ENCODE measurements around the gene ZFC3H1. TPM values are rescaled to one million over a fixed set of nuclear protein-coding genes. Genes with fewer than 3 reads are reported as not detected.

Gene ZFC3H1
- total and polyA plus RNA-seq, 5 donors: 12.4 to 29.5 (median 22.4) TPM

- no peaks in the 10 kb centered on the region for H3K27me3 ChIP-seq (ENCODE audit: control insufficient read depth, insufficient read depth)
- no peaks in the 10 kb centered on the region for H3K4me1 ChIP-seq (ENCODE audit: control insufficient read depth, insufficient read depth, low read length)
- H3K4me3 ChIP-seq (ENCODE audit: low read length): peak overlapping the region; percentile 4
- H3K27ac ChIP-seq (ENCODE audit: low read length): no peak overlapping the region
- ATAC-seq (peak; percentile 64 to 80), DNase-seq (peak in 2 of 3 donors; percentile 43 to 70)
- WGBS: 18% methylated on average over 5 of the region's 5 CpGs
- intact Hi-C loops (cut with DNase I): no loop called here
- no peaks in the 10 kb centered on the region for H3K9me3 ChIP-seq (ENCODE audit: control insufficient read depth, low read length)
Observed at GRCh38 chr12:71594214-71594948, 69.3 kb downstream of the ZFC3H1 start.

GRCh38 chr12:71592841-71593240 is 70.8 kb downstream of the ZFC3H1 start:
- Histone ChIP-seq H3K9me3 (ENCODE audit: control insufficient read depth, low read length) (no peaks in the 10 kb centered on the region), H3K4me3 (ENCODE audit: low read length) (no peak overlapping the region), H3K27ac (ENCODE audit: low read length) (no peak overlapping the region), H3K4me1 (ENCODE audit: control insufficient read depth, insufficient read depth, low read length) (no peaks in the 10 kb centered on the region), H3K27me3 (ENCODE audit: control insufficient read depth, insufficient read depth) (no peaks in the 10 kb centered on the region)
- WGBS: 54% methylated on average over 3 of the region's 3 CpGs
- intact Hi-C loops (cut with DNase I): no loop called here
- no peak for ATAC-seq
- DNase-seq: no peak

- no peak overlapping the region for H3K4me3 ChIP-seq (ENCODE audit: low read length)
- intact Hi-C loops (cut with DNase I): no loop called here
- DNase-seq (no peak), ATAC-seq (no peak)
- H3K9me3 ChIP-seq (ENCODE audit: control insufficient read depth, low read length): no peaks in the 10 kb centered on the region
- WGBS: 47% methylated on average over 2 of the region's 2 CpGs
- H3K27ac ChIP-seq (ENCODE audit: low read length): no peak overlapping the region
- no peaks in the 10 kb centered on the region for H3K27me3 ChIP-seq (ENCODE audit: control insufficient read depth, insufficient read depth)
- H3K4me1 ChIP-seq (ENCODE audit: control insufficient read depth, insufficient read depth, low read length): no peaks in the 10 kb centered on the region
Observed at GRCh38 chr12:71591601-71592000, 72.0 kb downstream of the ZFC3H1 start.

GRCh38 chr12:71589478-71589881 is 74.2 kb downstream of the ZFC3H1 start:
- WGBS: 56% methylated on average over 4 of the region's 4 CpGs
- Histone ChIP-seq H3K4me1 (ENCODE audit: control insufficient read depth, insufficient read depth, low read length) (no peaks in the 10 kb centered on the region), H3K4me3 (ENCODE audit: low read length) (no peak overlapping the region), H3K9me3 (ENCODE audit: control insufficient read depth, low read length) (no peaks in the 10 kb centered on the region), H3K27ac (ENCODE audit: low read length) (no peak overlapping the region), H3K27me3 (ENCODE audit: control insufficient read depth, insufficient read depth) (no peaks in the 10 kb centered on the region)
- DNase-seq (no peak), ATAC-seq (no peak)
- intact Hi-C loops (cut with DNase I): no loop called here

GRCh38 chr12:71587012-71587411 is 76.6 kb downstream of the ZFC3H1 start:
- Histone ChIP-seq H3K4me1 (ENCODE audit: control insufficient read depth, insufficient read depth, low read length) (no peaks in the 10 kb centered on the region), H3K4me3 (ENCODE audit: low read length) (no peak overlapping the region), H3K27ac (ENCODE audit: low read length) (no peak overlapping the region), H3K27me3 (ENCODE audit: control insufficient read depth, insufficient read depth) (no peaks in the 10 kb centered on the region), H3K9me3 (ENCODE audit: control insufficient read depth, low read length) (no peaks in the 10 kb centered on the region)
- WGBS: 92% methylated on average over 2 of the region's 2 CpGs
- DNase-seq (no peak), ATAC-seq (no peak)
- intact Hi-C loops (cut with DNase I): no loop called here

GRCh38 chr12:71585218-71585617 is 78.4 kb downstream of the ZFC3H1 start:
- intact Hi-C loops (cut with DNase I): no loop called here
- H3K27me3 ChIP-seq (ENCODE audit: control insufficient read depth, insufficient read depth): no peaks in the 10 kb centered on the region
- no peaks in the 10 kb centered on the region for H3K4me1 ChIP-seq (ENCODE audit: control insufficient read depth, insufficient read depth, low read length)
- no peaks in the 10 kb centered on the region for H3K9me3 ChIP-seq (ENCODE audit: control insufficient read depth, low read length)
- H3K4me3 ChIP-seq (ENCODE audit: low read length): no peak overlapping the region
- DNase-seq (no peak), ATAC-seq (no peak)
- 27% methylated on average over 1 of the region's 1 CpG for WGBS
- H3K27ac ChIP-seq (ENCODE audit: low read length): no peak overlapping the region

GRCh38 chr12:71584356-71584755 is 79.3 kb downstream of the ZFC3H1 start:
- H3K9me3 ChIP-seq (ENCODE audit: control insufficient read depth, low read length): no peaks in the 10 kb centered on the region
- 77% methylated on average over 3 of the region's 3 CpGs for WGBS
- no peak overlapping the region for H3K4me3 ChIP-seq (ENCODE audit: low read length)
- no peaks in the 10 kb centered on the region for H3K27me3 ChIP-seq (ENCODE audit: control insufficient read depth, insufficient read depth)
- no peak for DNase-seq
- H3K27ac ChIP-seq (ENCODE audit: low read length): no peak overlapping the region
- ATAC-seq: no peak
- intact Hi-C loops (cut with DNase I): no loop called here
- no peaks in the 10 kb centered on the region for H3K4me1 ChIP-seq (ENCODE audit: control insufficient read depth, insufficient read depth, low read length)

- intact Hi-C loops (cut with DNase I): no loop called here
- DNase-seq (no peak), ATAC-seq (no peak)
- H3K27me3 ChIP-seq (ENCODE audit: control insufficient read depth, insufficient read depth): no peaks in the 10 kb centered on the region
- no peak overlapping the region for H3K27ac ChIP-seq (ENCODE audit: low read length)
- H3K9me3 ChIP-seq (ENCODE audit: control insufficient read depth, low read length): no peaks in the 10 kb centered on the region
- H3K4me1 ChIP-seq (ENCODE audit: control insufficient read depth, insufficient read depth, low read length): no peaks in the 10 kb centered on the region
- 81% methylated on average over 2 of the region's 2 CpGs for WGBS
- no peak overlapping the region for H3K4me3 ChIP-seq (ENCODE audit: low read length)
Observed at GRCh38 chr12:71582925-71583324, 80.7 kb downstream of the ZFC3H1 start.

GRCh38 chr12:71581206-71581605 is 82.4 kb downstream of the ZFC3H1 start:
- WGBS: 78% methylated on average over 3 of the region's 3 CpGs
- no peak overlapping the region for H3K27ac ChIP-seq (ENCODE audit: low read length)
- H3K9me3 ChIP-seq (ENCODE audit: control insufficient read depth, low read length): no peaks in the 10 kb centered on the region
- intact Hi-C loops (cut with DNase I): no loop called here
- no peaks in the 10 kb centered on the region for H3K27me3 ChIP-seq (ENCODE audit: control insufficient read depth, insufficient read depth)
- H3K4me1 ChIP-seq (ENCODE audit: control insufficient read depth, insufficient read depth, low read length): no peaks in the 10 kb centered on the region
- H3K4me3 ChIP-seq (ENCODE audit: low read length): no peak overlapping the region
- no peak for ATAC-seq
- no peak for DNase-seq

- ATAC-seq: no peak
- no peak for DNase-seq
- intact Hi-C loops (cut with DNase I): no loop called here
- Histone ChIP-seq H3K4me1 (ENCODE audit: control insufficient read depth, insufficient read depth, low read length) (no peaks in the 10 kb centered on the region), H3K27ac (ENCODE audit: low read length) (no peak overlapping the region), H3K27me3 (ENCODE audit: control insufficient read depth, insufficient read depth) (no peaks in the 10 kb centered on the region), H3K9me3 (ENCODE audit: control insufficient read depth, low read length) (no peaks in the 10 kb centered on the region), H3K4me3 (ENCODE audit: low read length) (no peak overlapping the region)
- 58% methylated on average over 5 of the region's 5 CpGs for WGBS
Observed at GRCh38 chr12:71578694-71579258, 84.9 kb downstream of the ZFC3H1 start.

GRCh38 chr12:71576496-71576895 is 87.2 kb downstream of the ZFC3H1 start:
- Histone ChIP-seq H3K27ac (ENCODE audit: low read length) (no peak overlapping the region), H3K4me1 (ENCODE audit: control insufficient read depth, insufficient read depth, low read length) (no peaks in the 10 kb centered on the region), H3K9me3 (ENCODE audit: control insufficient read depth, low read length) (no peaks in the 10 kb centered on the region), H3K27me3 (ENCODE audit: control insufficient read depth, insufficient read depth) (no peaks in the 10 kb centered on the region), H3K4me3 (ENCODE audit: low read length) (no peak overlapping the region)
- 75% methylated on average over 3 of the region's 3 CpGs for WGBS
- intact Hi-C loops (cut with DNase I): no loop called here
- DNase-seq (no peak), ATAC-seq (no peak)
